DMS 273 (cell line): ENCODE data around the gene ZNG1A.
A peak's percentile ranks its signal among the peaks of the same experiment; 100 is the strongest.
"Not testable (repeated sequence)": the region's sequence is repeated elsewhere in the genome, so short reads cannot be mapped to it uniquely, and the experiment has no call there.

Experiments
- DNase-seq: peaks from one replicate; lab custom pipeline; 2025; ENCODE audit not compliant: unreplicated experiment; lab: John Stamatoyannopoulos, UW

The ZNG1A gene

DNA sequence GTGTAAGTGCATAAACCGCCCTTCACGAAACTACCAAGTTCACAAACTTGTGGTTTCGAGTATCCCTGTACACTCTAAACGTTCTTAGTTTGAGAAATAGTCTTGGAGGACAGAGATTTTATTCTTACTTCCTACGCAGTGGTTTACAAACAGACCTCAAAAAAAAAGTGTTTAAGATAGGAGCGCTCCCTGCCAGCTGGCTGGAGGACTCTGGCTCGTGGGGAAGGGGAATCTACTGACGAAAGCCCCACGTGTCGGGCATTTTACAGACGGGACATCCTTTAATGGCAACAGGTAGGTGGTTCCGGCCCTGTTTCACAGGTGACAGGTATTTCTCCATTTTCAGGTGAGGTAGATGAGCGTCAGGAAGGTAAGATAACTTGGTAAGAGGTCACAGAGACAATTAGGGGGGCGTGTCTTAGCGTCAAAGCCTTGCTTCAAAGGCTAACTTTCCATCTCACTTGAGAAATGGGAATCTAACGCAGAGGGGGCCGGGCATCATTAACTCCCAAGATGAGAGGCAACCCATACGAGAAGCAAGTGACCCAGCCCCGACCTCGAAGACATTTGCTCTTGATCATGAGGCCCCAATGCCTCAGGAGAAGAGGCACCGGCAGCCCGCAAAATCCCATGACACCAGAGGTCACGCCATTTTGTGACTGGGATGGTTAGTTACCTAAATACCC lies 573 bp downstream of the ZNG1A start:
- peak; percentile 6 for DNase-seq

DNA sequence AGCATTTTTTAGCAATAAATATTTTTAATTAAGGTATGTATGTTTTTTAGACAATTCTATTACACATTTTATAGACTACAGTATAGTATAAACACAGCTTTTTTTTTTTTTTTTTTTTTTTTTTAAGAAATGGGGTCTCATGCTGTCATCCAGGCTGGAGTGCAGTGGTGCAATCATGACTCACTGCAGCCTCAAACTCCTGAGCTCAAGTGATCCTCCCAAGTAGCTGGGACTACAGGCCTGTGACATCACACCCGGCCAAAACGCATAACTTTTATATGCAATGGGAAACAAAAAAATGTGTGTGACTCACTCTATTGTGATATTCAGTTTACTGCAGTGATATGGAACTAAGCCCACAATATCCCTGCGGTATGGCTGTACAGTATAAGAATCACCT lies 9.1 kb downstream of the ZNG1A start:
- not testable (repeated sequence) for DNase-seq

GRCh38 chr9:159871-160270 lies 19.0 kb downstream of the ZNG1A start:
- DNase-seq: not testable (repeated sequence)

DNA sequence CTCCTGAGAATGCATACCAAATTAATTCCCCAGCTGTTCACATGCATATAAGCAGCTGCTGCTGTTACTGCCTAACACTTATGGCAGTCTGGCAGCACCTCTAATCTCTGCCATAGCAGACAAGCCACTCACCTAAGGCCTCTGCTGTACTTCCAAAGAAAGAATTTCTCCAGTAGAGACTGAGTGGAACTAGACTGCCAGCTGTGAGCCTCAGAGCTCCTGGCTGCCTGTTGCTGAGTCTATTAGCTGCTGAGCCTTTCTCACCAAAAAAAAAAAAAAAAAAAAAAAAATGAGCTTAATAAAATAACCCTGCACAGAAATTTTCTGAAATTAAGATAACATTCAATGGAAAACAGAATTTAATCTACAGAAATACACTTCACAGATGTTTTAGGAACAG lies 27.7 kb downstream of the ZNG1A start:
- DNase-seq: peak; percentile 1

- DNase-seq: not testable (repeated sequence)
Observed at GRCh38 chr9:139880-140279, 39.0 kb downstream of the ZNG1A start.

DNA sequence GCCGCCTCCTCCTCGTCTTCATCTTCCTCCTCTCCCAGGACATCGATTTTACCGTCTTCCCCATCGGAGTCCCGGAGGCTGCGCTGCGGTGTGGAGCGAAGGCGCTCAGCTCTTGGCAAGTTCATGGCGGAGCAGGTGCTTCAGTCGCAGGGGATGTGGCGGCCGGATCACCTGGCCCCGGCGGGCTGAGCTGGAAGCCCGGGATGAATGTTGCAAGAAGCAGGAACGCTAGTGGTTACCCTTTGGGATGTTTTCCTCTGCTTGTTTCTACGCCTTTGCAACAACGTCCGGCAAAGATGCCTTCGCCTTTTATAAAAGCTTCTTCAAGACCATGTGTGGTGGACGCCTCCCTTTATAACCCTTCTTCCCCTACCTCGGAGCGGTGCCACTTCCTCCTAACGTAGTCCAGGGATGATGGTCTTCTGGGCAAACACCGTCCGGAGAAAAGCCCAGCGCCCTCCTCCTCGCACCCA lies 60.8 kb downstream of the ZNG1A start, which contains the start of gene FOXD4:
TSS of gene FOXD4 (minus strand) at position 423 of the 473 bp plus-strand sequence. CDS start at position 125, 298 bp downstream.
- not testable (repeated sequence) for DNase-seq

- not testable (repeated sequence) for DNase-seq
Observed at GRCh38 chr9:117144-117994, 61.5 kb downstream of the ZNG1A start.

GRCh38 chr9:116239-117077 lies 62.4 kb downstream of the ZNG1A start:
- DNase-seq: not testable (repeated sequence)

DNA sequence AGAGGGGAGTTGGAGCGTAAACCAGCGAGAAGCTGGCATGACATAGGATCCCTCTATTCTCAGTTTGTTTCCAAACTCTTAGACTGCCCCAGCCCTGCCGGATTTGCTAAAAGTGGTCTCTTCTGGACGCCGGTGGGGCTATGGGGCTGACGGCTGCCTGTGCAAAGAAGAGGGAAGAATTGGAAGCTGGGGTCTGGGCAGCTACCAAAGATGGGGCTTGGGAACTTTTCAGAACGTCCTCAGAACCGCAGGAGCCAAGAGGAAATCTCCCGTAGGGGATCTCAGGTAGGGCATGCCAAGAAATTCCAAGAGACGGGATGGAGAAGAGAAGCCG lies 63.8 kb downstream of the ZNG1A start:
- DNase-seq: not testable (repeated sequence)

DNA sequence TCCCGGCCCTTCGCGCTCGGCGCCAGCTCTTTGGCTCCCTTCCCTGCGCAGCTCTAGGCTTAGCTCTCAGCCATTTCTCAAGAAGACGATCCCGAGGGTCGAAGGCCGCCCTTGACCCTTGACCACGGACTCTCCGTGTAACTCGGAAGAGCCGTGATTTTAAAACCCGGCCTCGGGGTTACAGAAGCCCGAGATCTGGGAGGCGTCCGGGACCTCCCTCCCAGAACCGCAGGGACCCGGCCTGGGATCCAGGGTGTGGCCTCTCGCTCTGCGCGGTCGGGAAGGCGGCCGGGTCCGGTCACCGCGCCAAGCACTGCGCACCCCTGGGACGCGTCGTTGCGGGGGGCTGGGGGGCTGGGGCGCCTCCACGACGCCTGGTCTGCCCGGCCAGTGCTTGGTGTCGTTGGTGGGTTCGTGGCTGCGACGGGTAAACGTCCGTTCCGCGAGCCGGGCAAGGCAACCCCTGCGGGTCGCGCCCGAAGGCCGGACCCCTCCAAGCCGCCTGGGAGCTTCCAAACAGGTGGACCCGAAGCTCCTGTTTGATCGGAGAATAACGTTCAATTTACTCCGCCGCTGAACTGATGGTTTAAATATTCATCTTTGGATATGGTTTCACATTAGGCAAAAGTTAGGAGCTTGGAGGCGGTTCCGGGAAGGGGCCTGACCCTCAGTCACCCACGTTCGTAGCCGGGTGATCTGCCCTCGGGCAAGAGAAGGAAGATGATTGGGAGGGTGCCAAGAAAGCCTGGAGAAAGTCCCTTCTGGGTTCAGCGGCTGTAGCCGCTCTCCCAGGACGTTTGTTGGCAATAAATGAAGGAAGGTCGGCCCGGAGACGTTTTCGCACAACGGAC lies 64.4 kb downstream of the ZNG1A start:
- DNase-seq: peak; percentile 45

DNA sequence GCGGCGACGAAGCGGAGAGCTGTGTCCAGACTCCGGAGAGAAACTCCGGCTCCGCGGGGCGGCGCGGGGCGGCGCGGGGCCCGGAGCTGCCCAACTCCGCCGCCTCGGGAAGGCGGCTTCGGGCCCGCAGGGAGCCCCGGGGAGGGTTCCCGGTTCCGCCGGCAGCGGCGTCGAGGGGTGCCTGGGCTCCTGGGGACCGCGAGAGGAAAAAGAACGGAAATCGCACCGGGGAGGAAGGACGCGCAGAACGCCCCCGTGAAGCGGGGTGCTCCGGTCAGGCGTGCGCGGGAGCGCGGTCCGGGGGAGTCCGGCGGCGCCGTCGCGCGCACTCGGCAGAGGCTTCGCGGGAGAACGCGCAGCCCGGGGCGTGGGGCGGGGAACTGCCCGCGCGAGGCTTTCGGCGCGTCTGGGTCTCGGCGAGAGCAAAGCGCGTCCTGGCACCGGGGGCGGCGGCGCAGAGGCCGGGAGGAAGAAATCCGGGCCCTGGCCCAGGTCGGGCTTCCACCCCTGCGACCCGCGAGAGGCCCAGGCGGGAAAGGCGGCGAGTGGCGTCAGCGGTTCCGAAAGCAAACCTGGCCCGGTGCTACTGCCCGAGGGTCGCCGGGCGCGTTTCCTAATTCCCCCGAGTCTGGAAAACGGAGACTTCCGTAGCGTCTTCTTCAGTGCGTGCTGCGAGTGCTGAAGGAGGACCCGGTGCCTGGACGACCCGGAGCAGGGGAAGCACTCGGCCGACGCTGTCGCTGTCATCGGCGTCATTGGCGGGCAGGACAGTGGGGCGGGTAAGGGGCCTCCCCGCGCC lies 65.2 kb downstream of the ZNG1A start:
- peak; percentile 42 for DNase-seq

- DNase-seq: peak; percentile 18
Observed at GRCh38 chr9:112589-113467, 66.0 kb downstream of the ZNG1A start.

DNA sequence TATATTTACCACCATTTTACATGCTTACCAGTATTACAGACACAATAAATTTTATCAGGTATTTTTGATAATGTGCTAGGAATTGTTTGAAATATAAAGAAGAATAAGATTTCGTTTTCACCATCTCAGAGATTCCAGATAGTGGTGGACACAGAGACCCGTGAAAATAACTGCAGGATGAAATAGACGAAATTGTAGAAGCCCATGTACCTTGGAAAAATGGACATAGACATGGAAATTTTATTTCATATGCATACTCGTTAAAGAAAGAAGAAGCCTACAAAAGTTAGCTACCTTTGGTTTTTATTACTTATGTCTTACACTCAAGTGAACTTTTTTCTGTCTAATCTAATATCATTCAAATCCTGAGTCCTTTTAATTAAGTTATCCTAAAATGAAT lies 68.2 kb downstream of the ZNG1A start:
- DNase-seq: not testable (repeated sequence)

- DNase-seq: not testable (repeated sequence)
Observed at GRCh38 chr9:109540-109939, 69.3 kb downstream of the ZNG1A start.

DNA sequence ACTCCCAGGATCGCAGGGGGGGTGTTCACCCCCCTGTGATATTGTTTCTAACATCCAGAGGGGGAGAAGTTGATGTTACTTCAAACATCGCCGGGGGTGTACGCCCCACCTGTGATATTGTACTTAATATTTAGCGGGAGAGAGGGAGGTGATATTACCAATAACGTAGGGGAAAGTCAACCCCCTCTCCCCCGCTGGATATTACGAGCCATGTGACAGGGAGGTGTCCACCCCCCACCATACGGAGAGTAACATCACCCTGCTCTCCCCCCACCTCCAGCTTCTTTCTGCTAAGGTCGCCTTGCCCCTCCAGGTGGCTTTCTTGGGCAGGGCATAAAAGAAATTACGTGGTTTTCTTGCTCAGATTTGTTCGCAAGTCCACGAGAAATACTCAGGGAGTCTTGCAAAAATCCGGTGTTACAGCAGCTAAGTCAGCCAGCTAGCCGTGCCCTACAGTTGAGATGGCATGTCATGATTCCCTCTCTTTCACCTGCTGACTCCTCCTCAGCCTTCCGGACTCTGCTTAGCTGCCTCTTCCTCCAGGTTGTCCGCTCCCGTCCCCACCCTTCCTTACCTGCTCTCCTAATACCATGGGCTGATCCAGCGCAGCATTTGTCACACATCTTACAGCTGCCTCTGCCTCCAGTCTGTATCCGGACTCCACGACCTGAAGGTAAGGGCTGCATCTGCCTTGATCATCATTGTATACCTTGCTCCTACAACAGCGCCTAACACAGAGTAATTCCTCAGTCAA lies 69.9 kb downstream of the ZNG1A start:
- DNase-seq: not testable (repeated sequence)

- not testable (repeated sequence) for DNase-seq
Observed at GRCh38 chr9:105991-106390, 72.9 kb downstream of the ZNG1A start.

GRCh38 chr9:100430-100829 lies 78.4 kb downstream of the ZNG1A start:
- peak; percentile 65 for DNase-seq

- DNase-seq: not testable (repeated sequence)
Observed at GRCh38 chr9:99867-100266, 79.0 kb downstream of the ZNG1A start.
